ENCODE data around the gene NAV1.

DNA sequence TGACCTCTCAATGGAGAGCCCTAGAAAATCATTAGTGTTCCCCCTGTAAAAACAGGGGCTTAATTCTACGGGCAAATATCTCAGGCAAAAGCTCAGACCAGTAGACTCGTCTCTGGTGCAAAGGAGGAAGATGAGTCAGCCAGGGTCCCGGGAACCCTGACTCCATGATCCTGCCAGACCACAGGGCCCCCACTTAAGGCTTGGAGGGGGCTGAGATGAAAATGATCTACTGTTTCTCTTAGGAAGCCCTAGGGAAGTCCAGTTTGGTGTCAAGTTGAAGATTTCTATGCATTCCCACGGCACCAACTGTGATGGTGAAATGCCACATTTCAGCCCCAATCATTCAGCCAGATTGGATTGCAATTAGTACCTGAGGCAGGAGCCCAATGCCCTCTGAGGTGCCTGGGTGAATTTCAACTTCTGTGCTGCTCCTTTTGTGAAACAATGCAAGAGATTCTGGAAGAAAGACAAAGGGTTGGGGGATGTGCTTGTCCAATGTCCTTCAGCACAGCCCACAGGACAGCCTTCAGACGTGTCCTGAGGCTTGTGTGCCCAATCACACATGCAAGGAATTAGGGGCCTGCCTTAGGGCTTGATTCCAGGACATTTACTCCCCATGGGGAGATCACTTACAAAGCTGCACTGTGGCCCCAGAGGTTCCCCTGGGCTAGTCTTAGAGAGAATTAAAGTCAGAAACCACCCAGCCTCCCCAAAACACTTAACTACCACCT, 18.1 kb downstream of the NAV1 start:
- TF ChIP-seq EHMT2 (IDR thresholded peaks at IDR 0.05; ENCODE audit: low read depth) (no peak), RFX5 (IDR thresholded peaks at IDR 0.05) (no peak), SMC3 (IDR thresholded peaks at IDR 0.05) (no peak), MAFK (IDR thresholded peaks at IDR 0.05; ENCODE audit: partially characterized antibody) (no peak), HOXA7 (CRISPR knock-in tag; IDR thresholded peaks at IDR 0.05) (no peak), CHD2 (IDR thresholded peaks at IDR 0.05; ENCODE audit: low read length, partially characterized antibody) (no peak)
- TF ChIP-seq, protein P1, sequence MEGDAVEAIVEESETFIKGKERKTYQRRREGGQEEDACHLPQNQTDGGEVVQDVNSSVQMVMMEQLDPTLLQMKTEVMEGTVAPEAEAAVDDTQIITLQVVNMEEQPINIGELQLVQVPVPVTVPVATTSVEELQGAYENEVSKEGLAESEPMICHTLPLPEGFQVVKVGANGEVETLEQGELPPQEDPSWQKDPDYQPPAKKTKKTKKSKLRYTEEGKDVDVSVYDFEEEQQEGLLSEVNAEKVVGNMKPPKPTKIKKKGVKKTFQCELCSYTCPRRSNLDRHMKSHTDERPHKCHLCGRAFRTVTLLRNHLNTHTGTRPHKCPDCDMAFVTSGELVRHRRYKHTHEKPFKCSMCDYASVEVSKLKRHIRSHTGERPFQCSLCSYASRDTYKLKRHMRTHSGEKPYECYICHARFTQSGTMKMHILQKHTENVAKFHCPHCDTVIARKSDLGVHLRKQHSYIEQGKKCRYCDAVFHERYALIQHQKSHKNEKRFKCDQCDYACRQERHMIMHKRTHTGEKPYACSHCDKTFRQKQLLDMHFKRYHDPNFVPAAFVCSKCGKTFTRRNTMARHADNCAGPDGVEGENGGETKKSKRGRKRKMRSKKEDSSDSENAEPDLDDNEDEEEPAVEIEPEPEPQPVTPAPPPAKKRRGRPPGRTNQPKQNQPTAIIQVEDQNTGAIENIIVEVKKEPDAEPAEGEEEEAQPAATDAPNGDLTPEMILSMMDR (IDR thresholded peaks at IDR 0.05) = no peak
